ENCODE measurements around the gene OR1F1.

DNA sequence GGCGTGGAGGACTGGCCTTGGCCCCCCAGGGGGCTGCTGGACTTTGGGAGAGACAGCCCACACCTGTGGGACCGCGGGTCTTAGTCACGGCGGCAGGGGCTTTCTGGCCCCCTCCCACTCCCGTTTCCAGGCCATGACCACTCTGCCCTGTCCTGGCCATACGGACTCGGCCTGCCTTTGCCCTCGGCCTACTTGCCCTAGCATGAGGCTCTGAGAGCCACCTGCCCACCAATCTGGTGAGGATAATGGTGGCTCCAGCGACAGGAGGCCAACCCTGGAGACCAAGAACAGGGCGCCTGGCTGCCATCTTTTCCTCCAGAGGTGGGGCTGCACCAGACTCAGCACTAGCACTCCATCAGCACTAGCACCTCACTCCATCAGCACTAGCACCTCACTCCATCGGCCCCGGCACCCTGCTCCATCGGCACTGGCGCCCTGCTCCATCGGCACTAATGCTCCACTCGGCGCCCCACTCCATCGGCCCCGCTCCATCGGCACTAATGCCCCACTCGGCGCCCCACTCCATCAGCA, 46.2 kb upstream of the OR1F1 start:
- TF ChIP-seq, protein P1, sequence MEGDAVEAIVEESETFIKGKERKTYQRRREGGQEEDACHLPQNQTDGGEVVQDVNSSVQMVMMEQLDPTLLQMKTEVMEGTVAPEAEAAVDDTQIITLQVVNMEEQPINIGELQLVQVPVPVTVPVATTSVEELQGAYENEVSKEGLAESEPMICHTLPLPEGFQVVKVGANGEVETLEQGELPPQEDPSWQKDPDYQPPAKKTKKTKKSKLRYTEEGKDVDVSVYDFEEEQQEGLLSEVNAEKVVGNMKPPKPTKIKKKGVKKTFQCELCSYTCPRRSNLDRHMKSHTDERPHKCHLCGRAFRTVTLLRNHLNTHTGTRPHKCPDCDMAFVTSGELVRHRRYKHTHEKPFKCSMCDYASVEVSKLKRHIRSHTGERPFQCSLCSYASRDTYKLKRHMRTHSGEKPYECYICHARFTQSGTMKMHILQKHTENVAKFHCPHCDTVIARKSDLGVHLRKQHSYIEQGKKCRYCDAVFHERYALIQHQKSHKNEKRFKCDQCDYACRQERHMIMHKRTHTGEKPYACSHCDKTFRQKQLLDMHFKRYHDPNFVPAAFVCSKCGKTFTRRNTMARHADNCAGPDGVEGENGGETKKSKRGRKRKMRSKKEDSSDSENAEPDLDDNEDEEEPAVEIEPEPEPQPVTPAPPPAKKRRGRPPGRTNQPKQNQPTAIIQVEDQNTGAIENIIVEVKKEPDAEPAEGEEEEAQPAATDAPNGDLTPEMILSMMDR (IDR thresholded peaks at IDR 0.05), result no peak
- no peak for TF ChIP-seq POLR2AphosphoS5 (IDR thresholded peaks at IDR 0.05)

All from sigmoid colon (tissue), 4 donors.